ENCODE measurements around the gene HSPB6. TPM values are rescaled to one million over a fixed set of nuclear protein-coding genes. Genes with fewer than 3 reads are reported as not detected.

HSPB6 gene
- total and polyA plus RNA-seq, 2 of the 8 experiments (the other 6 are each of a cell fraction or from before 2014, with no cell fraction given) = 0.91 TPM; not detected in 1

GRCh38 chr19:35774274-35775045, 17.6 kb upstream of the HSPB6 start:
- Histone ChIP-seq H2BK12ac (ENCODE audit: low read depth, low read length) (no peak overlapping the region), H3K79me2 (ENCODE audit: control insufficient read depth in 1 of 2, insufficient read depth in 2 of 2, low read length in 2 of 2) (no peaks in the 10 kb centered on the region), H2BK20ac (ENCODE audit: low read length) (no peak overlapping the region), H3K4me2 (ENCODE audit: insufficient read depth in 1 of 2, low read depth in 2 of 2, low read length in 2 of 2) (peak overlapping the region; percentile 54 to 82; a peak in 2 of 4 replicates), H3K4me3 (ENCODE audit: extremely low read depth in 1 of 4, insufficient read depth in 2 of 4, low read depth in 3 of 4, low read length in 4 of 4) (no peak overlapping the region), H3K79me1 (ENCODE audit: low read depth, low read length) (no peaks in the 10 kb centered on the region; the same call in 1 of the 2 replicates), H3K27ac (ENCODE audit: low read depth, low read length) (no peak overlapping the region), H3K56ac (replicated peaks; ENCODE audit: insufficient read length, low read depth, low read length) (no peak overlapping the region), H3K23ac (ENCODE audit: insufficient read length) (no peak overlapping the region), H4K91ac (replicated peaks; ENCODE audit: insufficient read length, low read length) (no peak overlapping the region), H3K9ac (replicated peaks in 1 of 4; ENCODE audit: extremely low read depth in 1 of 4, low read depth in 3 of 4, low read length in 3 of 4) (no peak overlapping the region), H3K14ac (ENCODE audit: insufficient read length) (no peak overlapping the region), H4K20me1 (replicated peaks in 1 of 2; ENCODE audit: control insufficient read depth in 1 of 2, insufficient read depth in 2 of 2, low read length in 2 of 2) (peaks cover 0 to 1% of the 10 kb centered on the region in 2 experiments), H2AK5ac (ENCODE audit: low read depth, low read length) (no peak overlapping the region), H4K8ac (ENCODE audit: extremely low read depth, insufficient read depth, low read length) (no peak overlapping the region), H2BK120ac (replicated peaks; ENCODE audit: low read depth, low read length) (no peak overlapping the region), H2BK5ac (ENCODE audit: low read depth, low read length) (no peak overlapping the region), H2AFZ (ENCODE audit: low read length) (no peak overlapping the region), H3K9me3 (ENCODE audit: insufficient read depth in 2 of 2, low read depth in 1 of 2, low read length in 1 of 2) (no peaks in the 10 kb centered on the region), H3K36me3 (ENCODE audit: control insufficient read depth in 2 of 4, insufficient read depth in 4 of 4, low read length in 3 of 4) (no peaks in the 10 kb centered on the region), H3K23me2 (ENCODE audit: low read depth, low read length) (peaks cover 4% of the 10 kb centered on the region; the same call in 1 of the 2 replicates), H3K27me3 (replicated peaks in 1 of 4; ENCODE audit: control insufficient read depth in 3 of 4, extremely low read depth in 1 of 4, insufficient read depth in 3 of 4, low read length in 3 of 4) (peaks cover 0 to 9% (median 7%) of the 10 kb centered on the region in 4 experiments; a peak in 3 of 7 replicates), H3K4me1 (replicated peaks in 1 of 4; ENCODE audit: control insufficient read depth in 3 of 4, insufficient read depth in 4 of 4, low read length in 3 of 4) (peaks cover 0 to 21% (median 17%) of the 10 kb centered on the region in 4 experiments; a peak in 6 of 7 replicates), H4K5ac (ENCODE audit: insufficient read length, low read depth, low read length) (no peak overlapping the region), H3K18ac (ENCODE audit: extremely low read depth, low read length) (no peak overlapping the region), H3K4ac (replicated peaks; ENCODE audit: insufficient read length, low read depth, low read length) (no peak overlapping the region), H2BK15ac (ENCODE audit: low read length) (no peak overlapping the region)
- FAIRE-seq = no peak
- 71% methylated on average over 16 of the region's 16 CpGs; no CpG with 5 or more reads in 1 of the 2 experiments for WGBS, 2 experiments (ENCODE audit: extremely low coverage in 1 of 2, insufficient coverage in 1 of 2, insufficient read length in 1 of 2, insufficient replicate concordance in 2 of 2, low coverage in 1 of 2, low lambda C conversion rate in 2 of 2, missing lambda C conversion rate in 1 of 2)
- POLR2A ChIA-PET (ENCODE audit: partially characterized antibody) = interaction anchor here (0.7 to 1.8 kb wide), 4 partner anchors 10 to 27 kb away, joined by 3 to 9 read pairs (median 4); partner anchors contain the start of gene LIN37
- CTCF ChIA-PET (ENCODE audit: partially characterized antibody) = interaction anchor here (0.7 to 1.0 kb wide), 2 partner anchors 12 to 270 kb away, joined by 4 read pairs; no protein-coding TSS in a partner anchor
- no peak for DNase-seq (ENCODE audit: low read depth in 1 of 2, low spot score in 2 of 2)
- TF ChIP-seq RFX5 (IDR thresholded peaks at IDR 0.05; ENCODE audit: borderline replicate concordance, low read depth, low read length) (no peak), ZNF274 (IDR thresholded peaks at IDR 0.05; ENCODE audit: borderline replicate concordance, extremely low read depth, low read length) (no peak), CHD2 (IDR thresholded peaks at IDR 0.05; ENCODE audit: low read length) (no peak), RXRA (IDR thresholded peaks at IDR 0.05; ENCODE audit: insufficient read depth, low read depth, low read length) (no peak), TAF7 (optimal IDR thresholded peaks at IDR 0.05; ENCODE audit: borderline replicate concordance, low read depth, low read length) (no peak), USF2 (IDR thresholded peaks at IDR 0.05; ENCODE audit: low read length) (no peak), CBX5 (IDR thresholded peaks at IDR 0.05; ENCODE audit: low read depth, low read length) (no peak), NRF1 (IDR thresholded peaks at IDR 0.05; ENCODE audit: low read depth, low read length) (no peak), YY1 (IDR thresholded peaks at IDR 0.05; ENCODE audit: low read depth, low read length) (no peak), SP2 (IDR thresholded peaks at IDR 0.05; ENCODE audit: low read length) (no peak), CHD1 (IDR thresholded peaks at IDR 0.05; ENCODE audit: low read depth, low read length) (no peak)

Data from H1 (cell line).